KBM-7 (cell line): ENCODE data around the gene CTSL.
"Not testable (repeated sequence)": the region's sequence is repeated elsewhere in the genome, so short reads cannot be mapped to it uniquely, and the experiment has no call there.

Source experiments
- DNase-seq: peaks from one replicate; pipeline ENCODE4 v3.0.0-alpha.2; 2015
- in situ Hi-C: fragments of 300-500 bp; cut with MboI; formaldehyde crosslinking; loops from 2 replicates; pipeline ENCODE4 v1.14.3; 2020; ENCODE audit warnings: low sequenced_read_pairs, low pct_unique_long_range_greater_than_20kb, mixed read lengths

Gene CTSL

DNA sequence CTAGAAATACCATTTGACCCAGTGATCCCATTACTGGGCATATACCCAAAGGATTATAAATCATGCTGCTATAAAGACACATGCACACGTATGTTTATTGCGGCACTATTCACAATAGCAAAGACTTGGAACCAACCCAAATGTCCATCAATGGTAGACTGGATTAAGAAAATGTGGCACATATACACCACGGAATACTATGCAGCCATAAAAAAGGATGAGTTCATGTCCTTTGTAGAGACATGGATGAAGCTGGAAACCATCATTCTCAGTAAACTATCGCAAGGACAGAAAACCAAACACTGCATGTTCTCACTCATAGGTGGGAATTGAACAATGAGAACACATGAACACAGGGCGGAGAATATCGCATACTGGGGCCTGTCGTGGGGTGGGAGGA is 18.3 kb downstream of the CTSL start:
- DNase-seq, in situ Hi-C loops: not testable (repeated sequence)

DNA sequence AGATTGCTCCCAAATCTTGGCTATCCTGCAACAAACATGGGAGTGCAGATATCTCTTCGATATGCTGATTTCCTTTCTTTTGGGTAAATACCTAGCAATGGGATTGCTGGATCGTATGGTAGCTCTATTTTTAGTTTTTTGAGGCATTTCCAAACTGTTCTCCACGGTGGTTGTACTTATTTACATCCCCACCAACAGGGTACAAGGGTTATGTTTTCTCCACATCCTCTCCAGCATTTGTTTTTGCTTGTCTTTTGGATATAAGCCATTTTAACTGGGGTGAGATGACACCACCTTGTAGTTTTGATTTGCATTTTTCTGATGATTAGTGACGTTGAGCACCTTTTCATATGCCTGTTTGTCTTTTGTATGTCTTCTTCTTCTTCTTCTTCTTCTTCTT is 20.3 kb downstream of the CTSL start:
- in situ Hi-C loops, result no loop called here
- DNase-seq, result no peak

DNA sequence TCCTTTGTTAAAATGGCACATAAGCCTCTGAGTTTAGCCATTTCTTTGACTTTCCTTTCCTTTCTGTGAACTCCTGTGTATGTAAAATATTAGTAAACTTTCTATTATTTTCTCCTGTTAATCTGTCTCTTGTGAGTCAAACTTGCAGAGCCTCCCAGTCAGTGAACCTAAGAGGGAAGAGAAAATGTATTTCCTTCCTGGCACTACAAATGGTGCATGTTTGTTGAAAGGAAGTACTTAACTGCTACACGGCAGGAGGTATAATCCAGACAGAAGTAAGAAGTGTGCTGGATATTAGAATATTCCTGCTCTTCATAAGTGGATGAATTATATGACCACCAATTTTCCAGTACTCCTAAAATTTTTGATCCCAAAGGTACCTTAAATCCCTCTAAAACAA is 23.0 kb downstream of the CTSL start:
- no peak for DNase-seq
- in situ Hi-C loops, result no loop called here

DNA sequence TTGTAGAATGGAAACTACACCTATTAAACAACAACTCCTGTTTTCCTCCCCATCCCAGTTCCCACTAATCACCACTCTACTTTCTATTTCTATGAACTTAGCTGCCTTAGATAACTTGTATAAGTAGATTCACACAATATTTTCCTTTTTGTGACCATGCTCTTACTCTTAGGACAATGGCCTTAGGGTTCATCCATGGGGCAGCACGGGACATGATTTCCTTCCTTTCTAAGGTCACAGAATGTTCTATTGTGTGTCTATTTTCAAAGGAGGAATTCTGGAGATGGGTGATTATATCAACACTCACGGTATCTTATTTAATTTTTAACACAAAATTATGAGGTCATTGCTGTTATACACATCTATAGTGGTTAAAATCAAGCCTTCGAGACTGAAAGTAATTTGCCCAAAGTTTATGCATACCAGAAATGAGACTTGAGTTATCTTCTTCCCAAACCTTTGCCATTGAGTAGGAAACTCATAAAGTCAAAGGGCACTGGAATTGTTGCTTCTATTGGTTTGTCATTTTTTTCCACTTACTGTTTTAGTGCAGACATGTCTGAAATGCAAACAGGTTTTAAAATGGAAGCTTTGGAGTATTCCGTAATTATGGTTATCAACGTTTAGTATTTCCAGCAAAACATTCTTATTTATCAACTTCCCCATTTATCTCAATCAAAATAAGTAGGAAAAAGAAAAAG is 23.6 kb downstream of the CTSL start:
- no peak for DNase-seq
- in situ Hi-C loops, result no loop called here

DNA sequence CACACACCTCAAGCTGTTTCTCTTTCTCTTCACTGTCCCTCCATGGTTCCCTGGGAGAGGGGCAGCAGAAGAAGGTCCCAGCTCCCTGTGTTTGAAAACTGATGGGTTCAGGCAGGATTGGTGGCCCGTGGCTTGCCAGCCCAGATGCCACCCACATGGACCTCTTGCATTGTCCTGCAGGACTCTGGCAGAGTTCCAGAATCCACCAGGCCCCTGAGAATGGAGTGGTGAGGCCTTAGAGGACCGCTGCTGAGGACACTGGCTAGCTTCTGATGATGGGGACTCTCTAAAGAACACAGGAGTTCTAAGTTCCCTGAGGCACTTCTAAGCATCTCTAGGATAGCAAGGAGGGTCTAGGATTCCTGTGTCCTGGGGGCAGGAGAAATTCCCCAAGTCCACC is 24.8 kb downstream of the CTSL start:
- in situ Hi-C loops, result no loop called here

DNA sequence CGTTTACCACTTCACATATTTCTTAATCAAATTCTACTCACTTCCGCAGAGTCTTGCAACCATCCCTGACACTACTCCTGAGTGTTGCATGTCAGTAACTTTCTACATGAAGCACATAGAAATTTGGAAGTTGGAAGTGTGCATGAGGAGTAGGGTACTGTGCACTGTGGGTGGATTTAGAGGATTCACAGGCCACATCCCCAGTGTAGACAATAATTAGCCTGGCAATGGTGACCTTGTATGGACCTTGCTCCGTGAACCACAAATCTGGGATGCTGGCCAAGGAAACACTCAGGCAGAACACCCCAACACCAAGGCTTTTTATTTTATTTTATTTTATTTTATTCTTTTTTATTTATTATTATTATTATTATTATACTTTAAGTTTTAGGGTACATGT is 25.5 kb downstream of the CTSL start:
- DNase-seq, result no peak
- in situ Hi-C loops, result no loop called here

More for the DNA sequence above, 24.8 kb downstream of the CTSL start:
- DNase-seq, result no peak

DNA sequence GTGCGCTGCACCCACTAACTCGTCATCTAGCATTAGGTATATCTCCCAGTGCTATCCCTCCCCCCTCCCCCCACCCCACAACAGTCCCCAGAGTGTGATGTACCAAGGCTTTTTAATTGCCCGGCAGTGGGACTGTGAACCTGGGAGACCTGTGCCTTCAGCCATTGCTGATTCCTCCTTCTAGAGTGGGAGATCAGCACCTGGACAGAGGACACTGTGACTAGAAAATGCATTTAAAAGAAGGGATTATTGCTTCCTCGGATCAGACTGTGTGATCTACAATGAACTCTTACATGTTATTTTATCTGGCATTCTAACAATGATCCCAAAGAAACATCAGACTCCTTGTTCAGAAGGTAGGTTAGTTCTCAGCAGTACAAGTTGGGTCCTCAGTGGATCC is 25.9 kb downstream of the CTSL start:
- in situ Hi-C loops, result no loop called here
- no peak for DNase-seq

DNA sequence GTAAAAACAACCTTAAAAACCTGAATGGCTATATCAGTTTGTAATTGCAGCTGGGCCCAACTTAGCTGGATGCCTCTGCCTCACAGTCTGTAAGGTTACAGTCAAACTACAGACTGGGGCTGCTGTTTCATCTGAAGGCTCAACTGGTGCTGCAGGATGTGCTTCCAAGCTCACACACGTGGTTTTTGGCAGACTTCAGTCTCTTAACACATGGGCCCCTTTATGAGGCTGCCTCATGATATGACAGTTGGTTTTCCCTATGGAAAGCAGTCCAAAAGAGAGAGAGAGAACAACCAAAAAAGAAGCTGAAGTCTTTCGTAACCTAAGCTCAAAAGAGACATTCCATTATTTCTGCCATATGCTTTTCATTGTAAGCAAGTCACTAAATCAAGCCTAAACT is 27.4 kb downstream of the CTSL start:
- in situ Hi-C loops, result no loop called here
- DNase-seq, result no peak

DNA sequence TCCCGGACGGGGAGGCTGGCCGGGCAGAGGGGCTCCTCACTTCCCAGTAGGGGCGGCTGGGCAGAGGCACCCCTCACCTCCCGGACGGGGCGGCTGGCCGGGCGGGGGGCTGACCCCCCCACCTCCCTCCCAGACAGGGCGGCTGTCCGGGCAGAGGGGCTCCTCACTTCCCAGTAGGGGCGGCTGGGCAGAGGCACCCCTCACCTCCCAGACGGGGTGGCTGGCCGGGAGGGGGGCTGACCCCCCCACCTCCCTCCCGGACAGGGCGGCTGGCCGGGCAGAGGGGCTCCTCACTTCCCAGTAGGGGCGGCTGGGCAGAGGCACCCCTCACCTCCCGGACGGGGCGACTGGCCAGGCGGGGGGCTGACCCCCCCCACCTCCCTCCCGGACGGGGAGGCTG is 32.4 kb downstream of the CTSL start:
- DNase-seq, in situ Hi-C loops: not testable (repeated sequence)

DNA sequence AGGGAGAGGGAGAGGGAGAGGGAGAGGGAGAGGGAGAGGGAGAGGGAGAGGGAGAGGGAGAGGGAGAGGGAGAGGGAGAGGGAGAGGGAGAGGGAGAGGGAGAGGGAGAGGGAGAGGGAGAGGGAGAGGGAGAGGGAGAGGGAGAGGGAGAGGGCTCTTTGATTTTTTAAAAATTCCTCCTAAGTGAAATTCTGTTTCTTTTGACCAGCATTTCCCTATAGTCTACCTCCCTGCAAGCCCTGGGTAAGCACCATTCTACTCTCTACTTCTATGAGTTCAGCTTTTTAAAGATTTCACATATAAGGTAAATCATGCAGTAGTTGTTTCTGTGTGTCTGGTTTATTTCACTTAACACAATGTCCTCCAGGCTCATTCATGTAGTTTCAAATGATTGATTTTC is 34.1 kb downstream of the CTSL start:
- DNase-seq, in situ Hi-C loops: not testable (repeated sequence)

DNA sequence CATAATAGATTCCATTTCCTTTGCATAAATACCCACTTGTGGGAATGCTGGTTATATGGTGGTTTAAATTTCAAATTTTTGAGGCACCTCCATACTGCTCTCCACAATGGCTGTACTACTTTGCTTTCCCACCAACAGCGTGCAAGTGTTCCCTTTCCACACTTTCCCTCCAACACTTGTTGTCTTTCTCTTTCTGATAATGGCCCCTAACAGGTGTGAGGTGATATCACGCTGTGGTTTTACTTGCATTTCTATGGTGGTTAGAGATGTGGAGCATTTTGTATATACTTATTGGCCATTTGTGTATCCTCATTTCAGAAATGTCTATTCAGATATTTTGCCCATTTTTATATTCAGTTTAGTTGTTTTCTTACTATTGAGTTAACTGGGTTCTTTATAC is 34.6 kb downstream of the CTSL start:
- in situ Hi-C loops, result no loop called here

DNA sequence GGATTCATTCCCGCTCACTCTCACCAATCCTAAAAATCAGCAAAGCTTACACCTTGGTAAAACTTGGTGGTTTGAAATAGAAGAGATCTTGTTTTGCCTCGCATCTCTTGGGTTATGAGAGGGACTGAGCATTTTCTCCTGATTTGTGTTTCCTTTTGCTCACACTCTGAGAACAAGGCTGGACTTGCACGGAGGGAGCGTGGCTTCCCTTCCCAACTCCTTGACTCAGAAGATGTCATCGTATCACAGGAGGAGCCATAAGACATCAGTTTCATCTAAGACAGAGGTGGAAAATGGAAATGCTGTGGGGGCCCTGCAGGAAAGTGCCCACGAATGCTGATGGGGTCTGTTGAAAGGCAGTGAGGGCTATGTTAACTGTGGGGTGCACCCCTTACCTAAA is 37.4 kb downstream of the CTSL start:
- in situ Hi-C loops, result no loop called here
- no peak for DNase-seq

More for the DNA sequence above, 34.6 kb downstream of the CTSL start:
- no peak for DNase-seq

DNA sequence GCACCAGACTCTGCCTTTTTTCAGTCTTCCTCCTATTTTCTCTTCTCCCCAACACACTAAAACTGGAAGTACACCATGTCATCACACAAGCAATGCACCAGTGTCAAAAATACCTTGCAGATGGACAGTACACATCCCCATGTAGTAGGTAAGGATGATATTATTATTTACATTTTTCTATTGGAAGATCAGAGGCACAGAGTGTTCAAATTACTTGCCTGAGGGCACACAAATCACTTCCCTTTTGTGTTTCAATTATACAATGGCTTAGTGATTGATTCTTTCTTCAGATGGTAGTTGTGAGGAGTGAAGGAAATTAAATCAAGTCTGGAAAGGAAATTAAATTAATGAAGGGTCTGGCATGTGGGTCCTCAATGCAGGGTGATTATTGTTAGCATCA is 39.6 kb downstream of the CTSL start:
- in situ Hi-C loops, result no loop called here

DNA sequence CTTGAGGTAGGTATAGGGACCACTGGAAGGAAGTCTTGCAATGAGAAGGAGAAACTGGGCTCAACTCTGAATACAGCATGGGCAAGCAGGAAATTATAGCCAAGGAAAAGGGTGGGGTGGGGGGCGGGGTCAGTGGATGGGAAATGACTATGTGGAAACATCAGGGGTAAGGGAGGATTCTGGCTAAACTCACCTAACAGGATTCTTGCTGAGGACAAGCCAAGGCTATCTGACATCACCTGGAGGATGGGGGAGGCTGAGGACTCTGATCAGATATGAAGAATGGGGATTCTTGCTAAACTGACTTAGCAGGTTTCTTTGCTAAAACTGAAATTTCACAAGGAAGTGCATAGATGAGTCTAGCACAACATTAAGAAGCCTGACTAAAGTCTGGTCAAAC is 40.8 kb downstream of the CTSL start:
- in situ Hi-C loops, result no loop called here
- no peak for DNase-seq

More for the DNA sequence above, 39.6 kb downstream of the CTSL start:
- no peak for DNase-seq

DNA sequence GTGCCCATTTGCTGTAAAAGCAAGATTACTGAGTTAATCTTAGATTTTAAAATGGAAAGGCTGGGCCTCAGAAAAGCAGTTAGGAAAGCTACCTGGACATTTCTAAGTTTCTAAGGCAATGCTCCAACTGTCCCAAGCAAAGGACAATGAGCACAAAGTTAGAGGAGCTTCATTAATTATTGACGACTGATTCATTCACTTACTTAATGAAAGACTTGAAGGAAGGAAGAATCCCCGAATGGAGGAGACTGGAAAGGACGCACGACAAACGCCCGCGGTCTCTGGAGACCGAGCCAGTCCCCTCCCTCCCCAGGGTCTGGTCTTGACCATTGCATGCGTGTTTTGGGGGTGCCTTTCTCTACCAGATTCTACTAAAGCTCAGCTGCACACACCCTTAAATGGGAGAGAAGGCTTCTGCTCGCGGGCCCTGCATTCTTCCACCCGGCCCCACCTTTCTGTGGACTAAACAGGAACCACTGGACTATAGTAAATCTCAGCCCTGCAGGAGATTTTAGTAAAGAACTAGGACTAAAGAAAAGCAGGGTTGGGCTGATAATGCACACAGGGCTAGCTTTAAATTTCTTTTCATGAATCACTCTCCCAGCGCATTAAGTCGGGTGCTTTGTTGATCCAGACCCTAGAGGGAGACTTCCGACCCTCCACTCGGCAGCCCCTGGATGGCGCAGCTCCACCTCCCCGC is 44.8 kb downstream of the CTSL start:
- in situ Hi-C loops, result no loop called here
- no peak for DNase-seq

DNA sequence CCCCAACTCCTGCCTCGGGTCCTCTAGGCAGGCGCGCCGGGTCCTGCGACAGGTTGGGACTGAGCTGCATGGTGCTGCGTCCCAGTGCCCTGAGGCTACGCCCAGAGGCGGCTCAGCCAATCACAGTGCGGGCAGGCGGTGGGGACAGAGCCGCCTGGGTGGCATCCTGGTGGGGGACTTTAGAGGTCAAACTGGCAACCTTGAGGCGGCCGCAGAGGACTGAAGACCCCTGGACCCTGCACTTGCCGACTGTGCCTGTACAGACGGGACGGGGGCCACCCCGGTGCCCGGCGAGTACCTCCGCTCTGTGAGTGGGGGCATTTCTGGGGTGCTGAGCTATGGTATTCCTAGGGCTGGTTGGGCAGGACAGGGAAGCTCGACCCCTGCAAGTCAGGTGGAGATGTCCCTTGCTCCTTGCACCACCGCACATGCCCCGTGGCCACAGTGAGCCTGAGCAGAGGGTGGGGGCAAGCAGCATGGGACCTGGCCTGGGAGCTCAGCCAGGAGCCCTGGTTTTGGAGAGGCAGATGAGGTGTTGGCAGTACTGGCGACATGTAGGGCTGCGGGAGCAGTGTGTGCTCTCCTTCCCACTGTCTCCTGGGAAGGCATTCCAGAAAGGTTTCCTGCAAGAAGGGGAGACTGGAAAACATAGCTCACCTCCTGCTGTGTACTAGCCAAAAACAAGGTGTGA is 45.5 kb downstream of the CTSL start:
- no peak for DNase-seq
- in situ Hi-C loops, result no loop called here

DNA sequence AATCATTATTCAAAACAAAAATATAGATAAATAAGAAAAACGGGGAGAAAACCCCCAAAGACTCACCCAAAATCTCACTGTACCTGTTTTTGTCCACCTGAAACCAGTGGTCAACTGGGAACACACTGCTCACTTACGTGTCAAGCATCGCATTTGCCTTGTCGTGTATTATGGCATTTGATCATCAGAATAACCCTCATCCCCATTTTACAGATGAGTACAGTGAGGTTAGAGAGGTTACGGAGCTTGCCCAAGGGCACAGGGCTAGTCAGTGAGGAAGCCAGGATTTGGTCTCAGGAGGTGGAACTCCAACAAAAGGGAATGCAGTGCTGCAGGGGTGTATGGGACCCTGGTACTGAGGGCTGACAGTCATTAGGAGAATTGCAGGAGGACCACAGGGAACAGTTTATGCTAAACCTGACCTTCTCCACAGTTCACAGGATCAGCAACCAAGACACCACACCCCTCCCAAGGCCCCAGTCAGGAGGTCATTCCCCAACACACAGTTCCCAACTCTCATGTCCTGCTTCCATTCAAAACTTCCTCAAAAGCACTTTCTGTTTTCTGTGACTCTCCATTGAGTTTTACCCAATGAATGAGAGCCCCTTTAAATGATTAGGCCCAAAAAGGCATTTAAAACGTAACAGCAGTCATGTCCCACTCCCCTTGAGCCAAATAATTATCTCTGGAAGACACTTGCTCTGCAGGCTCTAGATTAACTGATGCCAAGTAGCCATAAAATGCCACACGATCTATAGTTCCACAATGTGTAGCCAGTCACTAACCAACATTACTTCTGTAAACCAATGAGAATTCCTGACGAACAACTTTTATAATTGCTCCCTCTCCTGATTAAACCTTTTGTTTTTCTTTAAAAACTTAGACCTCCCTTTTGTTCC is 50.8 kb downstream of the CTSL start:
- in situ Hi-C loops, result no loop called here

DNA sequence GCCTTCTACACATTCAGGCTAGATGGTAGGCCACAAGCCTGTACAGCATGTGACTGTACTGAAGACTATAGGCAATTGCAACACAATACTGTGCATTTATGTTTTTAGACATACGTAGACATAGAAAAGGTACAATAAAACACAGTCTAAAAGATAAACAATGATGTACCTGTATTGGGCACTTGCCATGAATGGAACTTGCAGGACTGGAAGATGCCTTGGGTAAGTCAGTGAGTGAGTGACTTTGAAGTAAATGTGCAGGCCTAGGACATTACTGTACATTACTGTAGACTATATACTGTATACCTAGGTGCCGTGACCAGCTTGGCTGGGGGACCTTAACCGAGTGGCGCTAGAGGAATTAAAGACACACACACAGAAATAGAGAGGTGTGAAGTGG is 53.1 kb downstream of the CTSL start:
- in situ Hi-C loops, result no loop called here
- no peak for DNase-seq

More for the DNA sequence above, 50.8 kb downstream of the CTSL start:
- no peak for DNase-seq
